K562 treated with DMSO at 1 percent for 4 hours (cell line): Measurements from ENCODE around the gene RNU1-4. TPM values are rescaled to one million over a fixed set of nuclear protein-coding genes. Genes with fewer than 3 reads are reported as not detected.

Experiments
- total RNA-seq: library from RNA; unstranded; fragments of 300-600 nt; gene quantifications from 2 replicates; pipeline ENCODE4 v1.2.3, GENCODE V29; 2022; ENCODE audit not compliant: insufficient read depth

The RNU1-4 gene
- total RNA-seq = not detected in 2 replicates

DNA sequence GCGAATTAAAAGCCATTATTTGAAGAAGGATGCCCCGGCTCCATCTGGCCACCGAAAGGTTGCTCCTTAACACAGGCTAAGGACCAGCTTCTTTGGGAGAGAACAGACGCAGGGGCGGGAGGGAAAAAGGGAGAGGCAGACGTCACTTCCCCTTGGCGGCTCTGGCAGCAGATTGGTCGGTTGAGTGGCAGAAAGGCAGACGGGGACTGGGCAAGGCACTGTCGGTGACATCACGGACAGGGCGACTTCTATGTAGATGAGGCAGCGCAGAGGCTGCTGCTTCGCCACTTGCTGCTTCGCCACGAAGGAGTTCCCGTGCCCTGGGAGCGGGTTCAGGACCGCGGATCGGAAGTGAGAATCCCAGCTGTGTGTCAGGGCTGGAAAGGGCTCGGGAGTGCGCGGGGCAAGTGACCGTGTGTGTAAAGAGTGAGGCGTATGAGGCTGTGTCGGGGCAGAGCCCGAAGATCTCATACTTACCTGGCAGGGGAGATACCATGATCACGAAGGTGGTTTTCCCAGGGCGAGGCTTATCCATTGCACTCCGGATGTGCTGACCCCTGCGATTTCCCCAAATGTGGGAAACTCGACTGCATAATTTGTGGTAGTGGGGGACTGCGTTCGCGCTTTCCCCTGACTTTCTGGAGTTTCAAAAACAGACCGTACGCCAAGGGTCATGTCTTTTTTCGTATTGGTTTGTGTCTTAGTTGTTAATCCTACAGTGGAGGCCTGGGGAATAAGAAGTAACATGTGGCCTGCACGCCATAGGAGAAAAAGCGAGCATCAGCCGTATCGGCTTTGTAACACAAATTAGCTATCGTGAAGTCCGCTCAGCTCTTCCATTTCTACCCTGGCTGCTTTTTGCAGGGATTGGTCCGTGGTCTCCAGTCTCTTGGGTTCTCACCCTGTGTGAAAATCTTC is at the start of gene RNU1-4:
RNU1-4 (plus strand) TSS at position 470 of the 918 bp plus-strand sequence.

Other genes with a start within 250 kb of the RNU1-4 start
- gene RNU1-1, start 226.2 kb upstream of the RNU1-4 start, total RNA-seq = not detected in 2 replicates
- 20.7 and 37.6 TPM in 2 replicates for gene NBPF1, start 127.0 kb upstream of the RNU1-4 start, total RNA-seq
- not detected in 2 replicates for gene RNU1-3, start 73.6 kb upstream of the RNU1-4 start, total RNA-seq
- not detected in 2 replicates for gene RNU1-2, start 155.5 kb downstream of the RNU1-4 start, total RNA-seq
- gene CROCC, start 181.4 kb downstream of the RNU1-4 start, total RNA-seq = 10.6 and 22.7 TPM in 2 replicates
- gene MFAP2, start 240.1 kb downstream of the RNU1-4 start, total RNA-seq = not detected in 2 replicates